Pancreas (tissue), 10 donors: ENCODE data around the gene SMU1. TPM values are rescaled to one million over a fixed set of nuclear protein-coding genes. Genes with fewer than 3 reads are reported as not detected.
"Not testable (repeated sequence)": the region's sequence is repeated elsewhere in the genome, so short reads cannot be mapped to it uniquely, and the experiment has no call there.

Experiments used
- ATAC-seq, 4 donors: fragments of 200-7000 bp; cut with Tn5 transposase; one replicate each; pipeline versions ENCODE4 v1.8.0 to v1.9.1; 2020; ENCODE audit warnings: mild to moderate bottlenecking in 4 of 4, moderate library complexity in 4 of 4
- DNase-seq, 6 donors: peaks; one replicate each; pipeline ENCODE4 v3.0.0-alpha.2; 2020
- FAIRE-seq: peaks from 2 replicates; lab custom pipeline; 2012; peaks lifted over from hg19 to GRCh38; lab: Jason Lieb, UNC
- H3K27ac ChIP-seq, 4 donors: fragments of 200-600 bp; sonication (generic); 1 replicate in 3 of 4; 2 replicates in 1 of 4; pipeline versions ENCODE4 v1.5.0 to v1.8.0; 2020
- H3K27me3 ChIP-seq, 4 donors: fragments of 200-600 bp; one replicate each; pipeline ENCODE4 v1.8.0; 2021
- H3K36me3 ChIP-seq, 3 donors: fragments of 200-600 bp; sonication (generic) in 1 of 3; one replicate each; pipeline versions ENCODE4 v1.5.0 to v1.8.0; 2020 to 2021
- H3K4me1 ChIP-seq, 3 donors: fragments of 200-600 bp; one replicate each; pipeline ENCODE4 v1.8.0; 2021
- H3K4me3 ChIP-seq, 4 donors: fragments of 200-600 bp; sonication (generic) in 2 of 4; one replicate each; pipeline versions ENCODE4 v1.5.0 to v1.8.0; 2020 to 2021
- H3K9me3 ChIP-seq, 4 donors: fragments of 200-600 bp; one replicate each; pipeline ENCODE4 v1.8.0; 2021
- CTCF ChIP-seq, 4 donors: fragments of 200-600 bp; sonication (generic) in 3 of 4; IDR thresholded peaks; one replicate each; pipeline versions ENCODE4 v1.5.0 to v1.8.0; 2021; ENCODE audit warnings: antibody characterized with exemption in 4 of 4
- WGBS, 2 donors: extraction: QIAGEN DNeasy Blood & Tissue Kit; methylation state at CpG; one replicate each; pipeline ENCODE4 v1.1.7; 2013; 5-methylcytosine and 5-hydroxymethylcytosine counted together
- intact Hi-C, 3 donors: fragments of 100-400 bp; cut with DNase I; formaldehyde crosslinking; loops; one replicate each; pipeline versions ENCODE4 v1.11.1 to v1.14.2; 2022
- polyA plus RNA-seq, 2 donors: library from polyadenylated mRNA; stranded (reverse); fragments of 200-250 nt; gene quantifications; one replicate each; pipeline ENCODE4 v1.2.3, GENCODE V29; 2013
- total RNA-seq, 6 donors: library from RNA; stranded (reverse); fragmentation: NEBNext Ultra II Directional in 4 of 6; extraction: Animal tissue kit (Norgen Biotek cat#: 25700) in 4 of 6; gene quantifications; one replicate each; pipeline versions ENCODE4 v1.2.1 to v1.2.4, GENCODE V29; 2021 to 2023
- donor health status: healthy with polysubstance abuse.
- donor health status: DM: no; HTN: no; CAD: no; lungs with moderate emphysema.
- donor health status: DM: no; HTN: no; CAD: no.
- donor health status: control.
- donor health status: control.
- donor health status: Bipolar disorder and iron deficiency.
- donor health status: DM: yes; HTN: yes; CAD: no.
- donor health status: DM: no; HTN: no; CAD: no.
- donor health status: DM: no; HTN: no; CAD: no.
- donor health status: DM: yes; HTN: yes; CAD: no.

The SMU1 gene
- total and polyA plus RNA-seq, 8 donors = 3.5 to 10.3 (median 6.6) TPM

- no peak for FAIRE-seq
- whole genome bisulfite sequencing, 2 donors = 79 to 85% methylated on average over 3 of the region's 3 CpGs
- H3K4me1 ChIP-seq = no peaks in the 10 kb centered on the region
Observed at GRCh38 chr9:33097192-33097591, 20.7 kb upstream of the SMU1 start.

GRCh38 chr9:33092634-33093033, 16.2 kb upstream of the SMU1 start:
- TF ChIP-seq CTCF (IDR thresholded peaks at IDR 0.05) = no peak
- Histone ChIP-seq H3K36me3 (no peaks in the 10 kb centered on the region), H3K27ac (no peak overlapping the region), H3K27me3 (no peaks in the 10 kb centered on the region), H3K4me1 (no peaks in the 10 kb centered on the region), H3K9me3 (no peaks in the 10 kb centered on the region), H3K4me3 (no peak overlapping the region)
- ATAC-seq (no peak), FAIRE-seq (no peak), DNase-seq (no peak)
- intact Hi-C loops = no loop called here
- WGBS, 2 donors = 70 to 73% methylated on average over 5 of the region's 5 CpGs

More at GRCh38 chr9:33097192-33097591, 20.7 kb upstream of the SMU1 start:
- H3K4me3 ChIP-seq = no peak overlapping the region
- no peaks in the 10 kb centered on the region for H3K36me3 ChIP-seq
- intact Hi-C loops = no loop called here
- H3K27me3 ChIP-seq = no peaks in the 10 kb centered on the region
- H3K9me3 ChIP-seq = no peaks in the 10 kb centered on the region
- H3K27ac ChIP-seq = no peak overlapping the region
- ATAC-seq (no peak), DNase-seq (no peak)
- TF ChIP-seq CTCF (IDR thresholded peaks at IDR 0.05) = no peak

GRCh38 chr9:33085672-33086071, 9.2 kb upstream of the SMU1 start:
- not testable (repeated sequence) for DNase-seq, H3K4me3 ChIP-seq, H3K4me1 ChIP-seq, FAIRE-seq, H3K27me3 ChIP-seq, H3K9me3 ChIP-seq, H3K27ac ChIP-seq, ATAC-seq, H3K36me3 ChIP-seq
- 72 to 84% methylated on average over 9 of the region's 9 CpGs for WGBS, 2 donors
- intact Hi-C loops = loop anchor here in 1 of 3 donors (10.0 kb wide), 1 partner anchor 89 kb away; no protein-coding TSS in a partner anchor

GRCh38 chr9:33082538-33083326, 6.3 kb upstream of the SMU1 start:
- TF ChIP-seq CTCF (IDR thresholded peaks at IDR 0.05) = no peak
- WGBS, 2 donors = 47 to 57% methylated on average over 8 of the region's 8 CpGs
- ATAC-seq (peak in 1 of 4 donors; percentile 23), DNase-seq (no peak), FAIRE-seq (no peak)
- Histone ChIP-seq H3K27me3 (no peaks in the 10 kb centered on the region), H3K27ac (no peak overlapping the region), H3K4me1 (peaks cover 0 to 3% (median 0%) of the 10 kb centered on the region in 3 donors), H3K4me3 (no peak overlapping the region), H3K9me3 (no peaks in the 10 kb centered on the region), H3K36me3 (no peaks in the 10 kb centered on the region)
- intact Hi-C loops = loop anchor here in 2 of 3 donors (5.0 to 10.0 kb wide), 3 partner anchors 92 to 145 kb away; no protein-coding TSS in a partner anchor

GRCh38 chr9:33082128-33082527, 5.7 kb upstream of the SMU1 start:
- no peak for DNase-seq
- no peak for TF ChIP-seq CTCF (IDR thresholded peaks at IDR 0.05)
- H3K9me3 ChIP-seq = no peaks in the 10 kb centered on the region
- no peak for FAIRE-seq
- no peak overlapping the region for H3K27ac ChIP-seq
- H3K4me1 ChIP-seq = peaks cover 0 to 3% (median 0%) of the 10 kb centered on the region in 3 donors
- intact Hi-C loops = loop anchor here in 2 of 3 donors (5.0 to 10.0 kb wide), 3 partner anchors 93 to 145 kb away; no protein-coding TSS in a partner anchor
- H3K36me3 ChIP-seq = no peaks in the 10 kb centered on the region
- H3K27me3 ChIP-seq = no peaks in the 10 kb centered on the region
- ATAC-seq = no peak
- H3K4me3 ChIP-seq = no peak overlapping the region
- 60 to 64% methylated on average over 5 of the region's 5 CpGs for WGBS, 2 donors
